ENCODE data around the gene NAV2.

DNA sequence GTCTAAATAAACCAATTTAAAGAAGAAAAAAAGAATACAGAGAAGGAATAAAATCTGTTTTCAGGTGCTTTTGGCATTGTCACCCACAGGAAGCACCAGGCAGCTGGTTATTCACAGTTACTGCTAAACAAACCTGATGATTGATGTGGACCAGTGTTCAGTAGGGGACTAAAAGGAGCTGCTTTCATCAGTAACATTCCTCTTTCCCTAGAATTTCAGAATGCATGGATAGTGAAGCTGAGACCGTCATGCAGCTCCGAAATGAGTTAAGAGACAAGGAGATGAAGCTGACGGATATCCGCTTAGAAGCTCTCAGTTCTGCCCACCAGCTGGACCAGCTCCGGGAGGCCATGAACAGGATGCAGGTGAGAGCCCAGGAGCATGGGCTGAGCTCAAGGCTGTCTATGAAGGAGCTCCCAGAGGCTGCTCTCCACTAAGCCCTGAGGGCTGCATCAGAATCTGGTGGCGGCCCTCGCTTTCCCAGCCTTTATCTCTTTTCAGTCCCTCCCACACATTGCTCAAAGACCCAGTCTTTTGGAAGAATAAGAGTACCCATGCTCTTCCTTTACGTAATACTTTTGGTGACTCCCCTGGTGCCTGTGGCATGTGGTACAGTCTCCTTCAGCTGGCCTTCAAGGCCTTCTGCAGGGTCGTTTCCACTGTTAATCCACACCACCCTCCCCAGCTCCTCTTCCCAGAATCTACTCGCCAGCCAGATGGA is 378.2 kb downstream of the NAV2 start:
- TF ChIP-seq, protein P1, sequence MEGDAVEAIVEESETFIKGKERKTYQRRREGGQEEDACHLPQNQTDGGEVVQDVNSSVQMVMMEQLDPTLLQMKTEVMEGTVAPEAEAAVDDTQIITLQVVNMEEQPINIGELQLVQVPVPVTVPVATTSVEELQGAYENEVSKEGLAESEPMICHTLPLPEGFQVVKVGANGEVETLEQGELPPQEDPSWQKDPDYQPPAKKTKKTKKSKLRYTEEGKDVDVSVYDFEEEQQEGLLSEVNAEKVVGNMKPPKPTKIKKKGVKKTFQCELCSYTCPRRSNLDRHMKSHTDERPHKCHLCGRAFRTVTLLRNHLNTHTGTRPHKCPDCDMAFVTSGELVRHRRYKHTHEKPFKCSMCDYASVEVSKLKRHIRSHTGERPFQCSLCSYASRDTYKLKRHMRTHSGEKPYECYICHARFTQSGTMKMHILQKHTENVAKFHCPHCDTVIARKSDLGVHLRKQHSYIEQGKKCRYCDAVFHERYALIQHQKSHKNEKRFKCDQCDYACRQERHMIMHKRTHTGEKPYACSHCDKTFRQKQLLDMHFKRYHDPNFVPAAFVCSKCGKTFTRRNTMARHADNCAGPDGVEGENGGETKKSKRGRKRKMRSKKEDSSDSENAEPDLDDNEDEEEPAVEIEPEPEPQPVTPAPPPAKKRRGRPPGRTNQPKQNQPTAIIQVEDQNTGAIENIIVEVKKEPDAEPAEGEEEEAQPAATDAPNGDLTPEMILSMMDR (IDR thresholded peaks at IDR 0.05 in 8 of 11, conservative IDR thresholded peaks at IDR 0.05 in 3 of 11), result no peak
- TF ChIP-seq POLR2AphosphoS5 (IDR thresholded peaks at IDR 0.05) (no peak), POLR2A (IDR thresholded peaks at IDR 0.05) (no peak)
